CD4-positive, alpha-beta T cell treated with Interleukin-15 for 1 hour (primary cell): Measurements from ENCODE around the gene MATR3.
"Not testable (repeated sequence)": the region's sequence is repeated elsewhere in the genome, so short reads cannot be mapped to it uniquely, and the experiment has no call there.

Experiments
- DNase-seq: peaks from one replicate; pipeline ENCODE4 v3.0.0-alpha.2; 2020

MATR3 gene

GRCh38 chr5:139293507-139294373, at the start of gene MATR3:
TSS of gene MATR3 (plus strand) at chr5:139293740. CDS start at chr5:139307416, 13,676 bp downstream.
- peak; percentile 93 for DNase-seq

DNA sequence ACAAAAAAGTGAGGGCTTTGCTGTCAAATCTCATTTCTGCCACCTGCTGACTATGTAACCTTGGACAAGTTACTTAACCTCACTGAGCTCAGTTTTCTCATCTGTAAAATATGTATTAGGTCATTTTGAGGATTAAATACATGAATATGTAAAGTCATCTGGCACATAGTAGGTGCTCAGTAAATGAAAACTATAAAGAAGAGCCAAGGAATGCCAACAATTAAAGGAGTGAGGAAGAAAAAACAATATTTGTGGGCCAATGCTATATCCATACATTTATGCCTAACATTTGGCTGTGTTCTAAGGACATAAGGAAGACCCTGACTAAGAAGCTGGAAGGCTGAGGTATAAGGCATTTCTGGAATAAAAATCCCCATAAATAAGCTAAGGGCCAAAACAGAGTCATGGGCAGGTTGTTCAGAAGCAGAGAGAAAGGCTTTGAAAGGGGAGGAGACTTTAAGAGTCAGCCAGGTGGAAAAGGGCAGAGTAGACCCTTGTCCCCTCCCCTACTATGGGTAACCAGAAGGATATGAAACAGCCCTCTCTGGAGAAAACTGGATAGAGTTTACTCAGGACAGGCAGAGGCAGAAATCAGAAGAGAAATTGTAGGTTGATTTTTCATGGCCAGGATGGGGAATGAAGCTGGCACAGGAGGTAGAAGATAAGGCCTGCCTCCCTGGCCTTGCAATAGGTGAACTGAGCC, 47.8 kb upstream of the MATR3 start:
- DNase-seq = no peak

DNA sequence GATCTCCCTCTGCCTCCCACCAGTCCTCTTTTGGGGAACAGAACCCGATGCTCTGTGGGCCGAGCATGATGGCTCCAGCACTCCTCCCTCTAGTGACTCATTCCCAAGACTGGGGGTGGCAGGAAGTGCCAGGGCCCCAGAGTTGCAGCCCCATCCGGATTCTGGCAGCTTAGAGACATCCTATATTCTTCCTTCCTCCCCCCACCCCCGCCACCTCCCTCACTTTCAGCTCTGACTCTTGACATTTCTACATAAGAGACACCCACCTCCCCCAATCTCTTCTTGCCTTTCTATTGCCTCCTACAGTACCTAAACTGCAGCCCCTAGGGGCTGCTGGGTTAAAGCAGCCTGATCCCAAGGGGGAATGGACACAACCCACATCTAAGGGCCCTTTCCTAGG, 47.1 kb upstream of the MATR3 start:
- peak; percentile 57 for DNase-seq

DNA sequence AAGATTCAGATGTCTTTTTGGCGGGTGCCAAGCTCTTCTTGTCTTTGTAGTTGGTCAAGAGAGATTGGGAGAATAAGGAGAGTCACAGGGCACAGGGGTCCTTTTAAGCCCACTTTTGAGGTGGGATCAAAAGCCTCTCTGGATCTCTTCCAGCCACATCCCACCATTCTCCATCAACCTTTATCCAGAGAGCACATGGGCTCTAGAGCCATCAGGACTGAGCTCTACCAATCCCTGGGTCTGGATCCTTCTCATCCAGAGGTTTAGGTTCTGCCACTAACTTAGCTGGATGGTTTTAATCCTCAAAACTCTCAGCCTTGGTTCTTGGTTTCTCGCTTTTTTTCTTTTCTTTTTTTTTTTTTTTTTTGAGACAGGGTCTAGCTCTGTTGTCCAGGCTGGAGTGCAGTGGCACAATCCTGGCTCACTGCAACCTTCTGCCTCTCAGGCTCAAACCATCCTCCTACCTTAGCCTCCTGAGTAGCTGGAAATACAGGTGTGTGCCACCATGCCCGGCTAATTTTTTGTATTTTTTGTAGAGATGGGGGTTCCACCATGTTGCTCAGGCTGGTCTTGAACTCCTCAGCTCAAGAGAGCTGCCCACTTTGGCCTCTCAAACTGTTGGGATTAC, 44.6 kb upstream of the MATR3 start:
- DNase-seq = no peak

- peak; percentile 25 for DNase-seq
These were observed 42.3 kb upstream of the MATR3 start for GRCh38 chr5:139251281-139251687.

DNA sequence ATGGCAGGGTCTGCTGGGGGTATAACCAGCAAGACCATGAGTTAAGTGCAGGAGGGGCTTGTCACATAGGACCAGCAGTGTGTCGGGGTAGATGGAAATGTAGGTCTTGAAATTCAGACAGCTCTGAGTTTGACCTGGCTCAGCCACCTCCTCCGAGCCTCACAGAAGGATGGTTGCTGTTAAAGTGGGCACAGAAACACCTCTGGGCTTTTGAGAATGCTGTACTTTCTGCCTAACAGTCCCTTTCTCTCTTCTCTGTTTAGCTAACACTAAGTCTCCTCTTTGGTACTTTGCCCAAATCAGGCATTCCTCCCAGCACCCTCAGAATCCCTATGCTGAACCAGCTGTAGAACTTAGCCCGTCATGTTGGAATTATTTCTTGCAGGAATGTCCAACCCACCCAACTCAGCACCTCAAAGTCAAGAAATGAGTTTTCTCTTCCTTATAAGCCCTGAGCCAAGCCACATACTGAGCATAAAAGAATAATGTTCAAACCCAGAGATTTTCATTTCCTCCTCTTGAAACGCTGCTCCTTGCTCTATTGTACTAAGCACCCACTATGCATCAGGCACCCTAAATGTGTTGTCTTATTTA, 41.7 kb upstream of the MATR3 start:
- no peak for DNase-seq

- DNase-seq = no peak
These were observed 40.4 kb upstream of the MATR3 start for GRCh38 chr5:139253115-139253514.

GRCh38 chr5:139256820-139257219, 36.7 kb upstream of the MATR3 start:
- no peak for DNase-seq

GRCh38 chr5:139262059-139262741, 31.3 kb upstream of the MATR3 start:
- no peak for DNase-seq

DNA sequence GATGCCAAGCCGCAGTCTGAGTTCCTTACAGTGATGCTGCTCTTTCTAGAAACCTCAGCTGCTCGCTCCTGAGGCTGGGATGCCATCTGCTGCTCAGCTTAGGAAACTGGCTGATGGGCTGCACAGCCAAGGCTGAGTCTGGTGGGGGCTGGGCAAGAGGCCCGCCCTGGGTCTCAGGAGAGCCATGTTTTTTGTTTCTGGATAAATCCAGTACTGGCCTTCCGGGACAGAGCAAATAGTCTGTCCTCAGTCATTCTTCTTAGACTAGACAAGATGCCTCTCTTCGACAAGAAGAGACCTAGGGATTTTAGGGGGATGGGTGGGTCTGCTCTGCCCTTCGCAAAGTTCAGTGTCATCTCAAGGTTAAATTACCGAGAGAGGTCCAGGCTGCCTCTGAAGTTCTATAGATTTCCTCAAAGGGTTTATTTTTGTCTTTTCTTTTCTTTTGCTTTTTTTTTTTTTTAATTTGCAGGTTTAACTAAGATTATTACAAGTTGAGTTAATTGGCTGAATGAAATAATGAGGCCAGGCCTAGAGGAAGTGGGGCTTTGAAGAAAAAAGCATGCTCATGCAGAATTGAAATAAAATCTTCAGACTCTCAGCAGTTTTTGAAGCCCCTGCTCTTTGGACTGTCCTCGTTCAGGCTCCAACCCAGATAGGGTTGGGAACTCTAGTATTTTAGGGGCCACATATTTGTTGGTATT, 30.6 kb upstream of the MATR3 start:
- peak; percentile 70 for DNase-seq

GRCh38 chr5:139263536-139263935, 30.0 kb upstream of the MATR3 start:
- DNase-seq = no peak

DNA sequence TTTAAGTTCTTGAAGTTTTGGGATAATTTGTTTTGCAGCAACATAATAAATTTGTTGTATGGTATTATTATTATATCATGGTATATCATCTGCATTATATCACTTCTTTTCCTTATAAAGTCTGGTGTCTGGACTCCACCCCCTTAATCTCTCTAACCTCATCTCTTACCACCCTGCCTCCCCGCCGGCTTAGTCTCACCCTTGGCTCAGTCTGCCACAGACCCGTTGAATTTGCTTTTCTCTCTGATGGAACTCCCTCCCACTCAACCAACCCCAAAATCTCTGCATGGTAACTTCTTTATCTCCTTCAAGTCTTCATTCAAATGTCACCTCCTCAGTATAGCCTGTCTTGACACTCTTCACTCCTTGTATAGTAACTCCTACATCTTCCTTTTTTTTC, 29.6 kb upstream of the MATR3 start:
- no peak for DNase-seq

GRCh38 chr5:139265001-139265400, 28.5 kb upstream of the MATR3 start:
- no peak for DNase-seq

- no peak for DNase-seq
These were observed 27.3 kb upstream of the MATR3 start for GRCh38 chr5:139266236-139266635.

DNA sequence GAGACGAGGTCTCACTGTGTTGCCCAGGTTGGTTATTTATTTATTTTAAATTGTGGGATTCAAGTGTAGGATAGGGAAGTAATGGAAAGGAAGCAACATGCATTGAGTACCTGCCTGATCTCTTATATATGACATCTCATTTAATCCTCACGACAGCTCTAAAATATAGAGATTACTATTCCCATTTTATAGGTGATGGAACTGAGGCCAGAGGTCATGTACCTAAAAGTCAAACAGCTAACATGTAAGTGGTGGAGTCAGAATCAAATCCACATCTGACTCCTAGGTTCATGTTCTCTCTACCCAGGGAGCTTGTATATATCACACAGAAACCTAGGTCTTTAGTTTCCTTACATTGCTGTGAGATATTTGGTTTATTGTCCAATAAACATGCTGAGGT, 26.1 kb upstream of the MATR3 start:
- no peak for DNase-seq

DNA sequence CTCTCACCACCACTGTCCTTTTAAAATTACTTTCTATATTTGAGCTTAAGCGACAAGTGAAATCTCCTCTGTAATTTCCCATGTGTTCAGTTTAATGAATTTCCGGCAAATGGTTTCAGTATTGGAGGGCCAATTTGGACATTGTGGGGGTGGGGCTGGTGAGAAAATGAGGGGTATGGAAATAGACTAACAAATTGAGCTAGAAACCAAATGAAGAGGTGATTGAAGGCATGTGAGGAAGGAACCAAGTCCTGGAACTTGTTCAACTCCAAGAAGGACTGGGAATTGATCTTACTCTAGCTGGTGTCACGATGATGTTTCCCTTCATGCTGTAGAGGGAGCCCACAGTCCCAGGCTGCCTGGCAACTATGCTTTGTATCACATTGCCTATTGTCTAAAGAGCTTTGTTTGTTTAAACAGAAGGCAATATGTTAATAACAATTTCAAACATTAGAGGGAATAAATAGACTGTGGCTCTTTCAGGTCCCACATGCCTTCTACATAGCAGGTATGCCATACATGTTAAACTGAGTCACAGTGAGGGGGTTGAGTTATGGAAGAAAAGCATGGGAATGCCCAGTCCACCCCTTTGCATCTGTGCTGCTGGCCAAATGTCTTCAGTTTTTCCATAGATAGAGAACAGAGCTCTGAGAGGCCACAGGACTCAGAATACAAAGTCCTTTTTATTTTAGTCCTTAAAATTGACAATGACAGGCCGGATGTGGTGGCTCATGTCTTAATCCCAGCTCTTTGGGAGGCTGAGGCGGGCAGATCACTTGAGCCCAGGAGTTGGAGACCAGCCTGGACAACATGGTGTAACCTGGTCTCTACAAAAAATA, 25.0 kb upstream of the MATR3 start:
- DNase-seq = no peak

GRCh38 chr5:139270718-139271117, 22.8 kb upstream of the MATR3 start:
- DNase-seq = not testable (repeated sequence)

DNA sequence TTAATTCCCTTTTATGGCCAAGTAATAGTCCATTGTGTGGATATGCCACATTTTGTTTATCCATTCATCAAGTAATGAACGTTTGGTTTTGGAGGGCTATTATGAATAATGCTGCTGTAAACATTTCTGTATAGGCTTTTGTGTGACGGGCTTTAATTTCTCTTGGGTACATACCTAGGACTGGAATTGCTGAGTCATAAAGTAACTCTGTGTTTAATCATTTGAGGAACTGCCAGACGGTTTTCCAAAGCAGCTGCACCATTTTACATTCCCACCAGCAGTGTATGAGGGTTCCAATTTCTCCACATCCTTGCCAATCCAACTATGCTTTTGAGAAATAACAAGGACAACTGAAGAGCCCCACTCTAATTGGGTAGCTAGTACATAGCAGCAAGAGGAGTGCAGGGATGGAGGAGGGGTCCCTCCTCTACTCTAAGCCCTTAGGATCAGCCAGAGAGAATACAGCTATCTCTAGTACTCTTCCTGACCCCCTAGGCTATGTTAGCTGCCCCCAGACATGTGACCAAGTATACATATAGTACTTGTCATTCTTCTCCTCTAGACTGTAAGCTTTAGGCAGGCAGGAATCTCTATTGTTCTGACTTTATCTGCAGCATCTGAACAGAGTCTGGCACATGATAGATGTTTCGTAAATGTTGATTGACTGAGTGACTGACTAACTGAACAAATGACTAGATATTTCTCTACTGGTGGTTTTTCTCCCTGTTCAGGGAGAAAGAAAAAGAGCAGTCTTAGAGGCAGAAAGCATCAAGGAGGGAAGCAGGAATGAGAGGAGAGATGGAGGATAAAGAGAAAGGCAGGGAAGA, 22.1 kb upstream of the MATR3 start:
- no peak for DNase-seq

- DNase-seq = peak; percentile 20
These were observed 20.8 kb upstream of the MATR3 start for GRCh38 chr5:139272471-139273321.

GRCh38 chr5:139273322-139273571, 20.3 kb upstream of the MATR3 start:
- DNase-seq = no peak
